ENCODE data around the gene AFG3L2. TPM values are rescaled to one million over a fixed set of nuclear protein-coding genes. Genes with fewer than 3 reads are reported as not detected.
A peak's percentile ranks its signal among the peaks of the same experiment; 100 is the strongest.

AFG3L2 gene
- total and polyA plus RNA-seq, 2 of the 13 experiments (the other 11 are each of a cell fraction or from before 2014, with no cell fraction given): 28.6 to 86.9 TPM

- TF ChIP-seq RERE (CRISPR knock-in tag; IDR thresholded peaks at IDR 0.05; ENCODE audit: low read depth) (no peak), SRY (CRISPR knock-in tag; IDR thresholded peaks at IDR 0.05) (peak; percentile 95), ZNF639 (CRISPR knock-in tag; conservative IDR thresholded peaks at IDR 0.05) (peak; percentile 67; the same call in 1 of the 2 replicates), PRDM4 (CRISPR knock-in tag; IDR thresholded peaks at IDR 0.05; ENCODE audit: borderline replicate concordance) (no peak), ZSCAN20 (CRISPR knock-in tag; IDR thresholded peaks at IDR 0.05; ENCODE audit: borderline replicate concordance) (0 out of 2 replicates have a peak, but pooled peaks have one; percentile 40), ZSCAN21 (CRISPR knock-in tag; IDR thresholded peaks at IDR 0.05; ENCODE audit: borderline replicate concordance) (peak; percentile 87; the same call in 1 of the 2 replicates), RARG (CRISPR knock-in tag; IDR thresholded peaks at IDR 0.05; ENCODE audit: low read depth) (no peak), NFIB (CRISPR knock-in tag; IDR thresholded peaks at IDR 0.05; ENCODE audit: borderline replicate concordance) (no peak), CSRNP2 (CRISPR knock-in tag; conservative IDR thresholded peaks at IDR 0.05; ENCODE audit: low read depth) (no peak), BRCA1 (CRISPR knock-in tag; IDR thresholded peaks at IDR 0.05) (no peak), NR3C1 (CRISPR knock-in tag; IDR thresholded peaks at IDR 0.05) (no peak), ZNF513 (CRISPR knock-in tag; conservative IDR thresholded peaks at IDR 0.05) (0 out of 2 replicates have a peak, but pooled peaks have one; percentile 38), ZNF780A (CRISPR knock-in tag; IDR thresholded peaks at IDR 0.05) (no peak; the same call in none of the 2 replicates), DNMT1 (CRISPR knock-in tag; IDR thresholded peaks at IDR 0.05) (0 out of 2 replicates have a peak, but pooled peaks have one; percentile 37), DNMT3B (CRISPR knock-in tag; conservative IDR thresholded peaks at IDR 0.05) (peak; percentile 32; the same call in 1 of the 2 replicates)
These were observed at the start of gene AFG3L2 (continued) for GRCh38 chr18:12376754-12377555.

All from HepG2 (cell line).